Measurements from ENCODE around the gene OR2T10. TPM values are rescaled to one million over a fixed set of nuclear protein-coding genes. Genes with fewer than 3 reads are reported as not detected.

Gene OR2T10, protein sequence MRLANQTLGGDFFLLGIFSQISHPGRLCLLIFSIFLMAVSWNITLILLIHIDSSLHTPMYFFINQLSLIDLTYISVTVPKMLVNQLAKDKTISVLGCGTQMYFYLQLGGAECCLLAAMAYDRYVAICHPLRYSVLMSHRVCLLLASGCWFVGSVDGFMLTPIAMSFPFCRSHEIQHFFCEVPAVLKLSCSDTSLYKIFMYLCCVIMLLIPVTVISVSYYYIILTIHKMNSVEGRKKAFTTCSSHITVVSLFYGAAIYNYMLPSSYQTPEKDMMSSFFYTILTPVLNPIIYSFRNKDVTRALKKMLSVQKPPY
- total RNA-seq (2012; rRNA removed): not detected in 2 replicates
- polyA plus RNA-seq (2012; rRNA removed): not detected in 2 replicates
- not detected in 2 replicates for polyA plus RNA-seq (2012; cell fraction: cytosol; rRNA removed)
- not detected in 2 replicates for polyA plus RNA-seq (2012; cell fraction: nucleus; rRNA removed; ENCODE audit: low replicate concordance)
- Bru-seq, nascent RNA: not detected
- BruChase-seq, experiment 1, labeled RNA remaining after a 6-hour chase: not detected
- not detected for BruChase-seq, experiment 2, labeled RNA remaining after a 2-hour chase
- long read RNA-seq: 0 reads

DNA sequence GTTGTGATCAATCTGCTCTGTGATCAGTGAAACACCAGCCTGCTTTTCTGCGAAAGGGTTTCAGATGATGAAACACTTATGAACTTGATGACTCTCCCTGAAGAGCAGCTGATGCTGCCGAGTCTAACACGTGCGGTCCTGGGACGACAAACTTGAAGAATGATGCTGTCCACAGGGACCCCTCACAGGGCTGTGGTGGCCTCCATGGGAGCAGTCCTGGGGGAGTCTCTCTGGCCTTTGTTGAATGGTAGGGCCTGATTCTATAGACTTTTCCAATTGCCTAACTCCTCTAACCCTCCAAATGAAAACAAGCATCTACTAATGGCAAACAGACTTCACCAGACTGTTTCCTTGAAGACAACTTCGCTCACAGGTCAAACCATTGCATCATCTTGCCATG is at the start of gene OR2T10:
Gene OR2T10 (minus strand): TSS at position 112 of the 400 bp plus-strand sequence. CDS start 3,932 bp downstream, outside the sequence.
- no peaks in the 10 kb centered on the region for H3K36me3 ChIP-seq (ENCODE audit: control insufficient read depth, insufficient read depth, low read length)
- H3K79me1 ChIP-seq (ENCODE audit: low read depth in 1 of 2, low read length in 2 of 2): no peaks in the 10 kb centered on the region
- H3K14ac ChIP-seq (replicated peaks; ENCODE audit: low read depth, low read length): no peak within 1 kb of the TSS
- H2AFZ ChIP-seq (replicated peaks; ENCODE audit: low read length, poor library complexity): no peak within 1 kb of the TSS
- TF ChIP-seq RAD21 (IDR thresholded peaks at IDR 0.05; ENCODE audit: low read length) (no peak), MXI1 (IDR thresholded peaks at IDR 0.05; ENCODE audit: borderline replicate concordance, low read depth, low read length) (no peak), SMC3 (IDR thresholded peaks at IDR 0.05; ENCODE audit: low read depth, low read length) (no peak), RCOR1 (IDR thresholded peaks at IDR 0.05; ENCODE audit: insufficient replicate concordance, low read length) (no peak), MAFK (IDR thresholded peaks at IDR 0.05; ENCODE audit: low read depth, low read length) (no peak), POLR2A (IDR thresholded peaks at IDR 0.05; ENCODE audit: low read depth, low read length) (no peak), CHD1 (IDR thresholded peaks at IDR 0.05; ENCODE audit: low read depth, low read length) (no peak), MAZ (IDR thresholded peaks at IDR 0.05; ENCODE audit: borderline replicate concordance, low read depth, low read length) (no peak), BHLHE40 (IDR thresholded peaks at IDR 0.05; ENCODE audit: low read depth, low read length) (no peak), CEBPB (IDR thresholded peaks at IDR 0.05; ENCODE audit: low read depth, low read length) (no peak), FOS (IDR thresholded peaks at IDR 0.05; ENCODE audit: low read depth, low read length) (no peak)
- TF ChIP-seq, protein P1, sequence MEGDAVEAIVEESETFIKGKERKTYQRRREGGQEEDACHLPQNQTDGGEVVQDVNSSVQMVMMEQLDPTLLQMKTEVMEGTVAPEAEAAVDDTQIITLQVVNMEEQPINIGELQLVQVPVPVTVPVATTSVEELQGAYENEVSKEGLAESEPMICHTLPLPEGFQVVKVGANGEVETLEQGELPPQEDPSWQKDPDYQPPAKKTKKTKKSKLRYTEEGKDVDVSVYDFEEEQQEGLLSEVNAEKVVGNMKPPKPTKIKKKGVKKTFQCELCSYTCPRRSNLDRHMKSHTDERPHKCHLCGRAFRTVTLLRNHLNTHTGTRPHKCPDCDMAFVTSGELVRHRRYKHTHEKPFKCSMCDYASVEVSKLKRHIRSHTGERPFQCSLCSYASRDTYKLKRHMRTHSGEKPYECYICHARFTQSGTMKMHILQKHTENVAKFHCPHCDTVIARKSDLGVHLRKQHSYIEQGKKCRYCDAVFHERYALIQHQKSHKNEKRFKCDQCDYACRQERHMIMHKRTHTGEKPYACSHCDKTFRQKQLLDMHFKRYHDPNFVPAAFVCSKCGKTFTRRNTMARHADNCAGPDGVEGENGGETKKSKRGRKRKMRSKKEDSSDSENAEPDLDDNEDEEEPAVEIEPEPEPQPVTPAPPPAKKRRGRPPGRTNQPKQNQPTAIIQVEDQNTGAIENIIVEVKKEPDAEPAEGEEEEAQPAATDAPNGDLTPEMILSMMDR (conservative IDR thresholded peaks at IDR 0.05; ENCODE audit: low read depth, low read length): no peak
- TF ChIP-seq, protein P2, sequence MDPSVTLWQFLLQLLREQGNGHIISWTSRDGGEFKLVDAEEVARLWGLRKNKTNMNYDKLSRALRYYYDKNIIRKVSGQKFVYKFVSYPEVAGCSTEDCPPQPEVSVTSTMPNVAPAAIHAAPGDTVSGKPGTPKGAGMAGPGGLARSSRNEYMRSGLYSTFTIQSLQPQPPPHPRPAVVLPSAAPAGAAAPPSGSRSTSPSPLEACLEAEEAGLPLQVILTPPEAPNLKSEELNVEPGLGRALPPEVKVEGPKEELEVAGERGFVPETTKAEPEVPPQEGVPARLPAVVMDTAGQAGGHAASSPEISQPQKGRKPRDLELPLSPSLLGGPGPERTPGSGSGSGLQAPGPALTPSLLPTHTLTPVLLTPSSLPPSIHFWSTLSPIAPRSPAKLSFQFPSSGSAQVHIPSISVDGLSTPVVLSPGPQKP (IDR thresholded peaks at IDR 0.05; ENCODE audit: borderline replicate concordance, low read depth, low read length): no peak
- TF ChIP-seq, protein P3, sequence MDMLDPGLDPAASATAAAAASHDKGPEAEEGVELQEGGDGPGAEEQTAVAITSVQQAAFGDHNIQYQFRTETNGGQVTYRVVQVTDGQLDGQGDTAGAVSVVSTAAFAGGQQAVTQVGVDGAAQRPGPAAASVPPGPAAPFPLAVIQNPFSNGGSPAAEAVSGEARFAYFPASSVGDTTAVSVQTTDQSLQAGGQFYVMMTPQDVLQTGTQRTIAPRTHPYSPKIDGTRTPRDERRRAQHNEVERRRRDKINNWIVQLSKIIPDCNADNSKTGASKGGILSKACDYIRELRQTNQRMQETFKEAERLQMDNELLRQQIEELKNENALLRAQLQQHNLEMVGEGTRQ (IDR thresholded peaks at IDR 0.05; ENCODE audit: low read depth, low read length): no peak
- H3K18ac ChIP-seq (ENCODE audit: low read depth, low read length): no peak within 1 kb of the TSS
- H3K9me1 ChIP-seq (ENCODE audit: insufficient read depth, low read length): no peaks in the 10 kb centered on the region
- H3K4me1 ChIP-seq (ENCODE audit: control insufficient read depth, insufficient read depth, low read length): no peaks in the 10 kb centered on the region
- H3K56ac ChIP-seq (ENCODE audit: extremely low read depth, insufficient read depth, low read length): no peak within 1 kb of the TSS
- dilution Hi-C loops (cut with HindIII; ENCODE audit: low sequenced_read_pairs, unreplicated experiment) (no loop called here), in situ Hi-C loops (cut with MboI; ENCODE audit: low sequenced_read_pairs) (no loop called here), intact Hi-C loops (cut with micrococcal nuclease) (no loop called here)
- H3K4ac ChIP-seq (ENCODE audit: low read depth, low read length): no peak within 1 kb of the TSS
- ChIA-PET POLR2A (ENCODE audit: unreplicated experiment) (no interaction called here), CTCF (no interaction called here)
- no peak within 1 kb of the TSS for H3K23ac ChIP-seq (ENCODE audit: low read depth, low read length)
- H4K8ac ChIP-seq (ENCODE audit: low read depth in 2 of 2, low read length in 2 of 2): no peak within 1 kb of the TSS
- H3K27me3 ChIP-seq (ENCODE audit: control insufficient read depth, insufficient read depth, low read length): no peaks in the 10 kb centered on the region
- H4K91ac ChIP-seq (ENCODE audit: insufficient read depth, low read depth, low read length): no peak within 1 kb of the TSS
- no peak within 1 kb of the TSS for H4K5ac ChIP-seq (ENCODE audit: low read depth, low read length)
- BruUV-seq (replicated peaks): no TSS peak
- H2AK5ac ChIP-seq (ENCODE audit: low read depth, low read length): no peak within 1 kb of the TSS
- H2BK5ac ChIP-seq (ENCODE audit: low read depth, low read length, poor library complexity, severe bottlenecking): no peak within 1 kb of the TSS
- no peak within 1 kb of the TSS for H3K9ac ChIP-seq (ENCODE audit: low read depth, low read length)
- no CpG with 5 or more reads among the region's 6 CpGs for WGBS, 2 experiments (ENCODE audit: extremely low coverage in 2 of 2, insufficient read length in 1 of 2)
- no peak within 1 kb of the TSS for H3K4me3 ChIP-seq (ENCODE audit: insufficient read depth, low read depth, low read length)
- no peak within 1 kb of the TSS for H2BK20ac ChIP-seq (ENCODE audit: low read depth, low read length)
- H3K27ac ChIP-seq (ENCODE audit: insufficient read depth, low read length): no peak within 1 kb of the TSS
- DNase-seq (no peak), ATAC-seq (ENCODE audit: low read depth) (no peak)
- no peaks in the 10 kb centered on the region for H4K20me1 ChIP-seq (ENCODE audit: insufficient read depth, low read length)
- no peak within 1 kb of the TSS for H2BK120ac ChIP-seq (ENCODE audit: low read depth, low read length)
- H3K4me2 ChIP-seq (ENCODE audit: low read depth, low read length): no peak within 1 kb of the TSS
- peaks cover 3% of the 10 kb centered on the region; the same call in 1 of the 2 replicates for H3K9me3 ChIP-seq (ENCODE audit: control insufficient read depth, insufficient read depth, low read length)
- no peak within 1 kb of the TSS for H2BK15ac ChIP-seq (ENCODE audit: low read depth, low read length)
- H2AK9ac ChIP-seq (replicated peaks; ENCODE audit: low read depth, low read length, poor library complexity): no peak within 1 kb of the TSS

All from IMR-90 (cell line).